Activated CD8-positive, alpha-beta T cell treated with anti-CD3 and anti-CD28 coated beads for 36 hours (primary cell): Measurements from ENCODE around the gene YWHAE. TPM values are rescaled to one million over a fixed set of nuclear protein-coding genes. Genes with fewer than 3 reads are reported as not detected.

Experiments
- ATAC-seq: fragments of 200-7000 bp; cut with Tn5 transposase; one replicate; pipeline ENCODE4 v1.10.0; 2021; ENCODE audit warnings: mild to moderate bottlenecking, moderate library complexity
- CTCF ChIA-PET: fragments of 350-600 bp; sonication (Branson Sonifier 250); formaldehyde crosslinking; loops from one replicate; lab custom pipeline; 2021; ENCODE audit warnings: antibody characterized with exemption; lab: Charles Lee
- POLR2A ChIA-PET: fragments of 350-600 bp; sonication (Branson Sonifier 250); formaldehyde crosslinking; loops from one replicate; lab custom pipeline; 2021; ENCODE audit warnings: antibody characterized with exemption; lab: Charles Lee
- DNase-seq: peaks from one replicate; pipeline ENCODE4 v3.0.0-alpha.2; 2020
- H3K27ac Mint-ChIP-seq: one replicate; pipeline ENCODE4 v1.8.0; 2021; ENCODE audit warnings: mild to moderate bottlenecking, mixed read lengths
- H3K27me3 Mint-ChIP-seq: one replicate; pipeline ENCODE4 v1.8.0; 2021; ENCODE audit warnings: mixed read lengths
- H3K36me3 Mint-ChIP-seq: one replicate; pipeline ENCODE4 v1.8.0; 2021; ENCODE audit warnings: low read depth, mixed read lengths
- H3K4me1 Mint-ChIP-seq: one replicate; pipeline ENCODE4 v1.8.0; 2021; ENCODE audit warnings: low read depth, mixed read lengths
- H3K4me3 Mint-ChIP-seq: one replicate; pipeline ENCODE4 v1.8.0; 2021; ENCODE audit warnings: mild to moderate bottlenecking, moderate library complexity, mixed read lengths
- H3K9me3 Mint-ChIP-seq: one replicate; pipeline ENCODE4 v1.8.0; 2021; ENCODE audit warnings: mixed read lengths
- CTCF ChIP-seq: fragments of 200-600 bp; IDR thresholded peaks from one replicate; pipeline ENCODE4 v1.8.0; 2022; ENCODE audit warnings: antibody characterized with exemption, mild to moderate bottlenecking
- intact Hi-C: fragments of 100-400 bp; cut with micrococcal nuclease; formaldehyde crosslinking; loops from one replicate; pipeline ENCODE4 v1.10.0; 2022
- total RNA-seq, 2 experiments: library from RNA; stranded (reverse); gene quantifications; one replicate each; pipeline ENCODE4 v1.2.3, GENCODE V29; 2021

The YWHAE gene
- total RNA-seq, 2 experiments from 2014 or later: 425 to 440 TPM

- CTCF ChIA-PET: interaction anchor here (1.1 to 7.8 kb wide), 5 partner anchors 10 to 16 kb away, joined by 3 to 70 read pairs (median 6); no protein-coding TSS in a partner anchor
- Mint-ChIP-seq H3K4me3 (peak overlapping the region; percentile 14), H3K9me3 (no peaks in the 10 kb centered on the region), H3K4me1 (peaks cover 84% of the 10 kb centered on the region), H3K27me3 (no peaks in the 10 kb centered on the region), H3K27ac (peak overlapping the region; percentile 83), H3K36me3 (peaks cover 41% of the 10 kb centered on the region)
- DNase-seq (peak; percentile 25), ATAC-seq (peak; percentile 56)
- intact Hi-C loops: no loop called here
- POLR2A ChIA-PET: interaction anchor here (1.1 to 3.4 kb wide), 7 partner anchors 11 to 24 kb away, joined by 3 to 18 read pairs (median 13); partner anchors contain the start of gene YWHAE
- TF ChIP-seq CTCF: no peak
These were observed 24.0 kb downstream of the YWHAE start for GRCh38 chr17:1376061-1376460.

- TF ChIP-seq CTCF: no peak
- H3K36me3 Mint-ChIP-seq: peaks cover 41% of the 10 kb centered on the region
- no peaks in the 10 kb centered on the region for H3K27me3 Mint-ChIP-seq
- CTCF ChIA-PET: interaction anchor here (1.7 to 7.8 kb wide), 4 partner anchors 10 to 16 kb away, joined by 5 to 70 read pairs (median 6); no protein-coding TSS in a partner anchor
- POLR2A ChIA-PET: interaction anchor here (1.1 to 3.4 kb wide), 4 partner anchors 10 to 17 kb away, joined by 3 to 18 read pairs (median 13); no protein-coding TSS in a partner anchor
- peak; percentile 38 for ATAC-seq
- no peaks in the 10 kb centered on the region for H3K9me3 Mint-ChIP-seq
- H3K4me3 Mint-ChIP-seq: peak overlapping the region; percentile 14
- H3K4me1 Mint-ChIP-seq: peaks cover 83% of the 10 kb centered on the region
- intact Hi-C loops: no loop called here
- DNase-seq: peak; percentile 23
- peak overlapping the region; percentile 83 for H3K27ac Mint-ChIP-seq
These were observed 24.4 kb downstream of the YWHAE start for GRCh38 chr17:1375615-1376014.

GRCh38 chr17:1374431-1375177 lies 25.4 kb downstream of the YWHAE start:
- ATAC-seq: peak; percentile 60
- no peak for TF ChIP-seq CTCF
- Mint-ChIP-seq H3K27ac (peak overlapping the region; percentile 83), H3K4me1 (peaks cover 73% of the 10 kb centered on the region), H3K4me3 (peak overlapping the region; percentile 7), H3K36me3 (peaks cover 39% of the 10 kb centered on the region), H3K27me3 (no peaks in the 10 kb centered on the region), H3K9me3 (no peaks in the 10 kb centered on the region)
- ChIA-PET CTCF (interaction anchor here (1.0 to 7.8 kb wide), 2 partner anchors 9 to 42 kb away, joined by 3 to 70 read pairs; no protein-coding TSS in a partner anchor), POLR2A (interaction anchor here (0.7 to 3.4 kb wide), 6 partner anchors 8 to 334 kb away, joined by 3 to 18 read pairs (median 5); no protein-coding TSS in a partner anchor)
- no peak for DNase-seq
- intact Hi-C loops: no loop called here

GRCh38 chr17:1373707-1374237 lies 26.2 kb downstream of the YWHAE start:
- Mint-ChIP-seq H3K4me3 (no peak overlapping the region), H3K27ac (peak overlapping the region; percentile 83), H3K36me3 (peaks cover 39% of the 10 kb centered on the region), H3K27me3 (no peaks in the 10 kb centered on the region), H3K4me1 (peaks cover 69% of the 10 kb centered on the region), H3K9me3 (no peaks in the 10 kb centered on the region)
- ChIA-PET POLR2A (interaction anchor here (0.7 to 1.4 kb wide), 5 partner anchors 8 to 142 kb away, joined by 3 to 9 read pairs (median 4); no protein-coding TSS in a partner anchor), CTCF (interaction anchor here (1.0 to 7.8 kb wide), 2 partner anchors 8 to 41 kb away, joined by 3 to 70 read pairs; no protein-coding TSS in a partner anchor)
- no peak for TF ChIP-seq CTCF
- DNase-seq: no peak
- ATAC-seq: no peak
- intact Hi-C loops: no loop called here
